ENCODE results near the gene DBN1.

DNA sequence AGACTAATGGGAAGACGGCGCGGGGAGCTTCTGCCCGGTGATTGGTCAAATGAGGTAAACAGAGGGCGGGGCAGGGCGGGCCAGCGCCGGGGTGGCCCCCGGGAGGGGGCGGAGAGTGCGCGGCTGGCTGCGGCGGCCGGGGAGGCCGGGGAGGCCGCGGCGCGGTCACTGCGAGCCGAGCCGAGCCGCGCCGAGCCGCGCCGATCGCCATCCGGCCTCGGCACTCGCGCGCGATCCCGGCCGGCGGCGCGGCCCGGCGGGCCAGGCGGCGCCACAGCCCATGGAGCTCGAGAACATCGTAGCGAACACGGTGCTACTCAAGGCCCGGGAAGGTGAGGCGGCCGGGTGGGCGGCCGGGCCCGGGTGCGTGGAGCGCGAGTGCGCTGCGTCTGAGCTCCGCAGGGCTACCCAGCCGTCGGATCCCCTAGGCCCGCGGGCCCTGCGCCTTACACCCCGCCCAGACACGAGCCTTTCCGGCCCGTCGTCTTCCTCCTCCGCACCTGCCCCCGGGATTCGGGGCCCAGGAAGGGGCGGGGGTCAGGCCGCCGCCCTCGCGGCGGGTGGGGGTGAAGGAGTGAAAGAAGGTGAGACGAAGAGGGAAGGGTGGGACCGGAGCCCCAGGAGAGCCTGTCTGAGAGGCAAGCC, 46.7 kb downstream of the DBN1 start, which contains the start of gene GRK6:
- TF ChIP-seq, protein P1, sequence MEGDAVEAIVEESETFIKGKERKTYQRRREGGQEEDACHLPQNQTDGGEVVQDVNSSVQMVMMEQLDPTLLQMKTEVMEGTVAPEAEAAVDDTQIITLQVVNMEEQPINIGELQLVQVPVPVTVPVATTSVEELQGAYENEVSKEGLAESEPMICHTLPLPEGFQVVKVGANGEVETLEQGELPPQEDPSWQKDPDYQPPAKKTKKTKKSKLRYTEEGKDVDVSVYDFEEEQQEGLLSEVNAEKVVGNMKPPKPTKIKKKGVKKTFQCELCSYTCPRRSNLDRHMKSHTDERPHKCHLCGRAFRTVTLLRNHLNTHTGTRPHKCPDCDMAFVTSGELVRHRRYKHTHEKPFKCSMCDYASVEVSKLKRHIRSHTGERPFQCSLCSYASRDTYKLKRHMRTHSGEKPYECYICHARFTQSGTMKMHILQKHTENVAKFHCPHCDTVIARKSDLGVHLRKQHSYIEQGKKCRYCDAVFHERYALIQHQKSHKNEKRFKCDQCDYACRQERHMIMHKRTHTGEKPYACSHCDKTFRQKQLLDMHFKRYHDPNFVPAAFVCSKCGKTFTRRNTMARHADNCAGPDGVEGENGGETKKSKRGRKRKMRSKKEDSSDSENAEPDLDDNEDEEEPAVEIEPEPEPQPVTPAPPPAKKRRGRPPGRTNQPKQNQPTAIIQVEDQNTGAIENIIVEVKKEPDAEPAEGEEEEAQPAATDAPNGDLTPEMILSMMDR (IDR thresholded peaks at IDR 0.05), result no peak
- TF ChIP-seq EZH2 (IDR thresholded peaks at IDR 0.05; ENCODE audit: borderline replicate concordance, insufficient read depth, low read depth, low read length, poor library complexity, severe bottlenecking), result no peak

Data from B cell (primary cell).